HCT116 (cell line): ENCODE measurements around the gene HINT2. TPM values are rescaled to one million over a fixed set of nuclear protein-coding genes. Genes with fewer than 3 reads are reported as not detected.

Source experiments
- ATAC-seq: fragments of 200-7000 bp; cut with Tn5 transposase; 2 replicates; pipeline ENCODE4 v1.9.1; 2020; ENCODE audit warnings: mild to moderate bottlenecking, moderate library complexity
- BruUV-seq: library from RNA; stranded (reverse); fragments of 400-500 nt; replicated peaks from 2 replicates; lab custom pipeline; 2021; lab: Mats Ljungman, UMichigan
- CTCF ChIA-PET: fragments of 300-600 bp; sonication (Branson Sonifier 250); formaldehyde crosslinking; loops from one replicate; lab custom pipeline; 2021; ENCODE audit warnings: antibody characterized with exemption; lab: Charles Lee
- POLR2A ChIA-PET: fragments of 300-600, 350-600 bp; sonication (Branson Sonifier 250); formaldehyde crosslinking; loops from one replicate; lab custom pipeline; 2021; ENCODE audit warnings: antibody characterized with exemption; lab: Charles Lee
- RAD21 ChIA-PET, 2 experiments: fragments of 300-600 bp; sonication (Branson Sonifier 250); formaldehyde crosslinking; loops; one replicate each; lab custom pipeline; 2023; ENCODE audit warnings: low total read pairs in 2 of 2; ENCODE audit not compliant: uncharacterized antibody in 2 of 2, unreplicated experiment in 2 of 2, low non-redundant PET in 1 of 2; lab: Charles Lee
- DNase-seq: peaks from one replicate; pipeline ENCODE4 v3.0.0-alpha.2; 2010; ENCODE audit warnings: low read depth, low spot score
- H2AFZ ChIP-seq: fragments of 200-600 bp; shearing (Covaris generic), sonication (generic); 2 replicates; pipeline ENCODE4 v1.6.1; 2017; ENCODE audit warnings: low read depth, mixed run types, mixed read lengths, antibody characterized with exemption, low read length; ENCODE audit not compliant: poor library complexity, severe bottlenecking
- H3K27ac ChIP-seq: 2 replicates; pipeline ENCODE4 v1.5.1; 2012; ENCODE audit warnings: low read depth, low read length
- H3K27me3 ChIP-seq: fragments of 200-600 bp; sonication (generic); 2 replicates; pipeline ENCODE4 v1.6.1; 2016; ENCODE audit warnings: mixed run types, low read length, mixed read lengths; ENCODE audit not compliant: insufficient read depth
- H3K36me3 ChIP-seq, 2 experiments: fragments of 200-500 bp in 1 of 2; fragments of 200-600 bp in 1 of 2; sonication (Bioruptor generic) in 1 of 2; sonication (generic) in 1 of 2; 2 replicates each; pipeline versions ENCODE4 v1.5.1 to v1.6.1; 2014 to 2016; ENCODE audit warnings: low read length in 2 of 2, inconsistent platforms in 1 of 2, mixed read lengths in 1 of 2, mixed run types in 1 of 2; ENCODE audit not compliant: insufficient read depth in 2 of 2, control insufficient read depth in 1 of 2
- H3K4me1 ChIP-seq, 2 experiments: fragments of 200-600 bp in 1 of 2; sonication (generic) in 1 of 2; 2 replicates each; pipeline versions ENCODE4 v1.5.1 to v1.6.1; 2012 to 2017; ENCODE audit warnings: low read length in 2 of 2, inconsistent platforms in 1 of 2, mild to moderate bottlenecking in 1 of 2, mixed read lengths in 1 of 2, mixed run types in 1 of 2, moderate library complexity in 1 of 2; ENCODE audit not compliant: insufficient read depth in 2 of 2, control insufficient read depth in 1 of 2
- H3K4me2 ChIP-seq: fragments of 200-600 bp; sonication (generic); 2 replicates; pipeline ENCODE4 v1.6.1; 2017; ENCODE audit warnings: mixed run types, low read length, mixed read lengths
- H3K4me3 ChIP-seq, 2 experiments: fragments of 200-600 bp in 1 of 2; sonication (generic) in 1 of 2; replicated peaks in 1 of 2; 2 replicates each; pipeline ENCODE4 v1.5.1; 2011 to 2016; ENCODE audit warnings: low read length in 2 of 2, control low read depth in 1 of 2, low read depth in 1 of 2, mild to moderate bottlenecking in 1 of 2, mixed read lengths in 1 of 2, mixed run types in 1 of 2
- H3K79me2 ChIP-seq: fragments of 200-600 bp; sonication (generic); 2 replicates; pipeline ENCODE4 v1.6.1; 2017; ENCODE audit warnings: mild to moderate bottlenecking, mixed run types, low read length, moderate library complexity, mixed read lengths; ENCODE audit not compliant: insufficient read depth
- H3K9ac ChIP-seq: fragments of 200-600 bp; sonication (generic); 2 replicates; pipeline ENCODE4 v1.6.1; 2016; ENCODE audit warnings: low read length, mixed read lengths
- H3K9me2 ChIP-seq: fragments of 200-600 bp; sonication (generic), shearing (Covaris generic); 2 replicates; pipeline ENCODE4 v1.6.1; 2017; ENCODE audit warnings: mixed run types, mild to moderate bottlenecking, moderate library complexity; ENCODE audit not compliant: insufficient read depth
- H3K9me3 ChIP-seq, 2 experiments: fragments of 200-500 bp in 1 of 2; fragments of 200-600 bp in 1 of 2; sonication (Bioruptor generic) in 1 of 2; sonication (generic) in 1 of 2; 2 replicates each; pipeline ENCODE4 v1.6.1; 2014 to 2017; ENCODE audit warnings: low read length in 2 of 2, mixed read lengths in 2 of 2, inconsistent platforms in 1 of 2, low read depth in 1 of 2, mild to moderate bottlenecking in 1 of 2, mixed run types in 1 of 2, moderate library complexity in 1 of 2; ENCODE audit not compliant: control insufficient read depth in 1 of 2, insufficient read depth in 1 of 2
- H4K20me1 ChIP-seq: fragments of 200-600 bp; sonication (generic), shearing (Covaris generic); 2 replicates; pipeline ENCODE4 v1.6.1; 2017; ENCODE audit warnings: mixed run types, mild to moderate bottlenecking, moderate library complexity; ENCODE audit not compliant: insufficient read depth
- CBX3 ChIP-seq: IDR thresholded peaks from 2 replicates; pipeline ENCODE4 v1.6.1; 2012; ENCODE audit warnings: low read depth
- EGR1 ChIP-seq: IDR thresholded peaks from 2 replicates; pipeline ENCODE4 v1.6.1; 2012; ENCODE audit warnings: low read depth
- ELF1 ChIP-seq: IDR thresholded peaks from 2 replicates; pipeline ENCODE4 v1.6.1; 2012; ENCODE audit warnings: low read depth, borderline replicate concordance
- EZH2 ChIP-seq: fragments of 200-600 bp; sonication (generic); IDR thresholded peaks from 2 replicates; pipeline ENCODE4 v1.6.1; 2017; ENCODE audit warnings: antibody characterized with exemption, mixed run types
- EZH2phosphoT487 ChIP-seq: fragments of 200-600 bp; IDR thresholded peaks from 2 replicates; pipeline ENCODE4 v1.6.1; 2018; ENCODE audit warnings: antibody characterized with exemption, borderline replicate concordance
- FOSL1 ChIP-seq: IDR thresholded peaks from 2 replicates; pipeline ENCODE4 v1.6.1; 2012; ENCODE audit warnings: low read depth
- POLR2AphosphoS5 ChIP-seq: IDR thresholded peaks from 2 replicates; pipeline ENCODE4 v1.6.1; 2011; ENCODE audit warnings: mild to moderate bottlenecking, low read depth, low read length, moderate library complexity
- SRF ChIP-seq: IDR thresholded peaks from 2 replicates; pipeline ENCODE4 v1.6.1; 2012; ENCODE audit warnings: low read depth
- YY1 ChIP-seq: IDR thresholded peaks from 2 replicates; pipeline ENCODE4 v1.6.1; 2011; ENCODE audit warnings: low read length, low read depth, moderate library complexity, mild to moderate bottlenecking; ENCODE audit not compliant: insufficient replicate concordance; ENCODE audit errors: extremely low read depth
- ZNF274 ChIP-seq: fragments of 200-500 bp; sonication (Bioruptor generic); IDR thresholded peaks from 2 replicates; pipeline ENCODE4 v1.6.1; 2014; ENCODE audit warnings: mild to moderate bottlenecking, low read depth, low read length, inconsistent platforms
- intact Hi-C: fragments of 100-400 bp; cut with micrococcal nuclease; formaldehyde crosslinking; loops from 2 replicates; pipeline ENCODE4 v1.10.0; 2022
- total RNA-seq: library from RNA; stranded (reverse); gene quantifications from one replicate; pipeline ENCODE4 v1.2.1, GENCODE V29; 2021; ENCODE audit not compliant: unreplicated experiment
- TF ChIP-seq, protein P1 (sequence below): IDR thresholded peaks from 2 replicates; pipeline ENCODE4 v1.6.1; 2012
- TF ChIP-seq, protein P2 (sequence below): IDR thresholded peaks from 2 replicates; pipeline ENCODE4 v1.6.1; 2011; ENCODE audit warnings: mild to moderate bottlenecking, low read length, moderate library complexity; ENCODE audit not compliant: insufficient replicate concordance; ENCODE audit errors: extremely low read depth
- TF ChIP-seq, protein P3 (sequence below), 3 experiments: fragments of 200-600 bp in 1 of 3; sonication (generic) in 1 of 3; IDR thresholded peaks in 2 of 3; conservative IDR thresholded peaks in 1 of 3; 2 replicates each; pipeline ENCODE4 v1.5.1; 2012 to 2017; ENCODE audit warnings: low read depth in 2 of 3, low read length in 2 of 3, antibody characterized with exemption in 1 of 3, borderline replicate concordance in 1 of 3, control low read depth in 1 of 3, mild to moderate bottlenecking in 1 of 3, mixed read lengths in 1 of 3, mixed run types in 1 of 3, moderate library complexity in 1 of 3; ENCODE audit not compliant: insufficient read depth in 1 of 3

The HINT2 gene
- total RNA-seq, 1 experiment from 2014 or later: 49.0 TPM

DNA sequence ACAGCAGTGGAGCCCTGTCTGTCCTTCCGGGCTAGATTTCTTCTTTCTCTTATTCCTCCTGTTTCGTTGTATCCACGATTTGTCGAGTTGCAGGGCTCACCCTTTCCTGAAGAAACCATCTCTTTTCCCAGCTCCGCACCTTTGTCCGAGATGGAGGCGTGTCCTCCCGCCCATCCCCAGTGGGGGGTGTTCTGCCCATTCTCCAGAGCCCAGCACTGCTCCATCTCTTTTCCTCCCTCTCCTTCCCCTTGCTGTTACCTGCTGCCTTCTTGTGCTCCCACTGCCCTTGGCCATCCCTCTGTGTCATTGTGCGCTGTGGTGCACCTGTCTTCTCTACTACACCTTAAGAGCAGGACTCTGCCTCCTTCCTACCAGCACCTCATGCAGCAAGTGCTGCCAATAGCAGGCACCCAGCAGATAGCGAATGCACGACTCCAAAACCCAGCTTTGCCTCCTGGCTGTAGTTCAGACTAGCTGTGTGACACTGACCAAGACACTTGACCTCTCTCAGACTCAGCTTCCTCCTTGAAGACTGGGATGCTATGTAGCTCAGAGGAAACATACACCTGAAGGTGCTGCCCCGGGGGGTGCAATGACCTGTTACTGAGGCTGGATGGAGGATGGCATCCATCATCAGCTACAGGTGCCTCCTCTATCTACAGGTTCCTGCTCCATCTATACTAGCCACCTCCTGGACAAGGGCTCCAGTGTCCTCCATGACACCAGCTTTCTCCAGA lies 46.5 kb upstream of the HINT2 start:
- ATAC-seq: no peak
- Histone ChIP-seq H3K27ac (no peak overlapping the region), H3K4me1 (no peaks in the 10 kb centered on the region), H3K4me2 (no peak overlapping the region), H2AFZ (no peak overlapping the region), H3K27me3 (peaks cover 3% of the 10 kb centered on the region; the same call in 1 of the 2 replicates), H3K79me2 (no peaks in the 10 kb centered on the region), H3K9me3 (no peaks in the 10 kb centered on the region)
- BruUV-seq: no TSS peak
- TF ChIP-seq EZH2phosphoT487: no peak
- TF ChIP-seq, protein P1, sequence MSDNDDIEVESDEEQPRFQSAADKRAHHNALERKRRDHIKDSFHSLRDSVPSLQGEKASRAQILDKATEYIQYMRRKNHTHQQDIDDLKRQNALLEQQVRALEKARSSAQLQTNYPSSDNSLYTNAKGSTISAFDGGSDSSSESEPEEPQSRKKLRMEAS: no peak
- TF ChIP-seq YY1: no peak
- no peak for TF ChIP-seq FOSL1
- TF ChIP-seq, protein P2, sequence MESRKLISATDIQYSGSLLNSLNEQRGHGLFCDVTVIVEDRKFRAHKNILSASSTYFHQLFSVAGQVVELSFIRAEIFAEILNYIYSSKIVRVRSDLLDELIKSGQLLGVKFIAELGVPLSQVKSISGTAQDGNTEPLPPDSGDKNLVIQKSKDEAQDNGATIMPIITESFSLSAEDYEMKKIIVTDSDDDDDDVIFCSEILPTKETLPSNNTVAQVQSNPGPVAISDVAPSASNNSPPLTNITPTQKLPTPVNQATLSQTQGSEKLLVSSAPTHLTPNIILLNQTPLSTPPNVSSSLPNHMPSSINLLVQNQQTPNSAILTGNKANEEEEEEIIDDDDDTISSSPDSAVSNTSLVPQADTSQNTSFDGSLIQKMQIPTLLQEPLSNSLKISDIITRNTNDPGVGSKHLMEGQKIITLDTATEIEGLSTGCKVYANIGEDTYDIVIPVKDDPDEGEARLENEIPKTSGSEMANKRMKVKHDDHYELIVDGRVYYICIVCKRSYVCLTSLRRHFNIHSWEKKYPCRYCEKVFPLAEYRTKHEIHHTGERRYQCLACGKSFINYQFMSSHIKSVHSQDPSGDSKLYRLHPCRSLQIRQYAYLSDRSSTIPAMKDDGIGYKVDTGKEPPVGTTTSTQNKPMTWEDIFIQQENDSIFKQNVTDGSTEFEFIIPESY: no peak
- no peak for TF ChIP-seq POLR2AphosphoS5
- TF ChIP-seq ELF1: no peak
- TF ChIP-seq CBX3: no peak
- no peak for TF ChIP-seq EGR1
- no peak for TF ChIP-seq SRF
- TF ChIP-seq, protein P3, sequence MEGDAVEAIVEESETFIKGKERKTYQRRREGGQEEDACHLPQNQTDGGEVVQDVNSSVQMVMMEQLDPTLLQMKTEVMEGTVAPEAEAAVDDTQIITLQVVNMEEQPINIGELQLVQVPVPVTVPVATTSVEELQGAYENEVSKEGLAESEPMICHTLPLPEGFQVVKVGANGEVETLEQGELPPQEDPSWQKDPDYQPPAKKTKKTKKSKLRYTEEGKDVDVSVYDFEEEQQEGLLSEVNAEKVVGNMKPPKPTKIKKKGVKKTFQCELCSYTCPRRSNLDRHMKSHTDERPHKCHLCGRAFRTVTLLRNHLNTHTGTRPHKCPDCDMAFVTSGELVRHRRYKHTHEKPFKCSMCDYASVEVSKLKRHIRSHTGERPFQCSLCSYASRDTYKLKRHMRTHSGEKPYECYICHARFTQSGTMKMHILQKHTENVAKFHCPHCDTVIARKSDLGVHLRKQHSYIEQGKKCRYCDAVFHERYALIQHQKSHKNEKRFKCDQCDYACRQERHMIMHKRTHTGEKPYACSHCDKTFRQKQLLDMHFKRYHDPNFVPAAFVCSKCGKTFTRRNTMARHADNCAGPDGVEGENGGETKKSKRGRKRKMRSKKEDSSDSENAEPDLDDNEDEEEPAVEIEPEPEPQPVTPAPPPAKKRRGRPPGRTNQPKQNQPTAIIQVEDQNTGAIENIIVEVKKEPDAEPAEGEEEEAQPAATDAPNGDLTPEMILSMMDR (IDR thresholded peaks at IDR 0.05 in 2 of 3, conservative IDR thresholded peaks at IDR 0.05 in 1 of 3; ENCODE audit: borderline replicate concordance in 1 of 3, insufficient read depth in 1 of 3, low read depth in 2 of 3, low read length in 2 of 3): no peak
- TF ChIP-seq ZNF274: no peak
- TF ChIP-seq EZH2: no peak
- TF ChIP-seq, all 23 proteins: peak for 0
- Histone ChIP-seq H3K36me3 (no peaks in the 10 kb centered on the region), H3K9me2 (no peaks in the 10 kb centered on the region), H3K4me3 (no peak overlapping the region), H3K9ac (no peak overlapping the region), H4K20me1 (no peaks in the 10 kb centered on the region)
- no peak for DNase-seq
- POLR2A ChIA-PET: no interaction called here
- RAD21 ChIA-PET: no interaction called here
- intact Hi-C loops: no loop called here
- CTCF ChIA-PET: interaction anchor here (1.1 kb wide), 1 partner anchor 21 kb away, joined by 3 read pairs; no protein-coding TSS in a partner anchor
